Activated naive CD4-positive, alpha-beta T cell treated with Interleukin-2 at 50 U/mL for 16 hours (primary cell): Measurements from ENCODE around the gene CXorf65.
A peak's percentile ranks its signal among the peaks of the same experiment; 100 is the strongest.

ENCODE experiments used
- DNase-seq: peaks from one replicate; pipeline ENCODE4 v3.0.0-alpha.2; 2020

Gene CXorf65

DNA sequence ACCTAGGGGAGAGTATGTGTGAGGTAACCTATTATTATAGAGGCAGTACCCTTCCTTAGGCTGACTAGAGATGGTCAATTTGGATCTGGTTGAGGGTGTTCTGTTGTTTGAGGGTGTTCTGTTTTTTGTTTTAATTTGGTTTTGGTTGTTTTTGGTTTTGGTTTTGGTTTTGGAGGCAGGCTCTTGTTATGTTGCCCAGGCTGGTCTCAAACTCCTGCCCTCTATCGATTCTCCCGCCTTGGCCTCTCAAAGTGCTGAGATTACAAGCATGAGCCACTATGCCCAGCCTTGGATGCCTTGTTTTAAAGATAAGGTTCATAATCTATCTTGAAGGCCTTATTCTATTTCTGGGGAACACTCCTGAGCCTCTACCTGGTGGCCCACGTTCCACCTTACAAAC, 912 bp downstream of the CXorf65 start:
- no peak for DNase-seq

- peak; percentile 45 for DNase-seq
Measured at GRCh38 chrX:71103110-71103983, 3.2 kb downstream of the CXorf65 start.

DNA sequence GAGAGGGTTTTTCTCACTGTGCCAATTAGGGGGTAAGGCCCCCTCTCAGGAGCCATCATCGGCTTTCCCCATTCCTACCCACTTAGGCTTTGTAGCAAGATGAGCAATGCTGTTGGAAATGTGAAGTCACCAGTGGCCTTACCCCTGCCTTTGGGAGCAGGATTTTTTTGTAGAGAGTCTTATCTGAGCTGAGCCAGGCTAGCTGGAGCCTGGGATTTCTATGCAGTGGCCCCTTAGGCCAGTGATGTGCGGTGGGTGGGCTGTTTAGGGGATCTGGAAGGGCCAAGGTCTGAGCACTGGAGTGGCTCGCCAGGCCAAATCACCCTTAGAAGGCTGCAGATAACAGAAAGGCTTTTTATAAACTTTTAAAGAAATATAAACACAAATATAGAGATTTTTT, 4.2 kb downstream of the CXorf65 start:
- no peak for DNase-seq

DNA sequence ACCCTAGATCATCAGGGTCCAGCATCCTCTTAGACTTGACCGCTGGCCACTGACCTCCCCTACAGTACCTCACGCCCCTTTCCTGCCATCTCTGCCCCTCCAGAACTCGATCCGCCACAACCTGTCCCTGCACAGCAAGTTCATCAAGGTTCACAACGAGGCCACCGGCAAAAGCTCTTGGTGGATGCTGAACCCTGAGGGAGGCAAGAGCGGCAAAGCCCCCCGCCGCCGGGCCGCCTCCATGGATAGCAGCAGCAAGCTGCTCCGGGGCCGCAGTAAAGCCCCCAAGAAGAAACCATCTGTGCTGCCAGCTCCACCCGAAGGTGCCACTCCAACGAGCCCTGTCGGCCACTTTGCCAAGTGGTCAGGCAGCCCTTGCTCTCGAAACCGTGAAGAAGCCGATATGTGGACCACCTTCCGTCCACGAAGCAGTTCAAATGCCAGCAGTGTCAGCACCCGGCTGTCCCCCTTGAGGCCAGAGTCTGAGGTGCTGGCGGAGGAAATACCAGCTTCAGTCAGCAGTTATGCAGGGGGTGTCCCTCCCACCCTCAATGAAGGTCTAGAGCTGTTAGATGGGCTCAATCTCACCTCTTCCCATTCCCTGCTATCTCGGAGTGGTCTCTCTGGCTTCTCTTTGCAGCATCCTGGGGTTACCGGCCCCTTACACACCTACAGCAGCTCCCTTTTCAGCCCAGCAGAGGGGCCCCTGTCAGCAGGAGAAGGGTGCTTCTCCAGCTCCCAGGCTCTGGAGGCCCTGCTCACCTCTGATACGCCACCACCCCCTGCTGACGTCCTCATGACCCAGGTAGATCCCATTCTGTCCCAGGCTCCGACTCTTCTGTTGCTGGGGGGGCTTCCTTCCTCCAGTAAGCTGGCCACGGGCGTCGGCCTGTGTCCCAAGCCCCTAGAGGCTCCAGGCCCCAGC, 5.7 kb downstream of the CXorf65 start:
- DNase-seq: no peak

DNA sequence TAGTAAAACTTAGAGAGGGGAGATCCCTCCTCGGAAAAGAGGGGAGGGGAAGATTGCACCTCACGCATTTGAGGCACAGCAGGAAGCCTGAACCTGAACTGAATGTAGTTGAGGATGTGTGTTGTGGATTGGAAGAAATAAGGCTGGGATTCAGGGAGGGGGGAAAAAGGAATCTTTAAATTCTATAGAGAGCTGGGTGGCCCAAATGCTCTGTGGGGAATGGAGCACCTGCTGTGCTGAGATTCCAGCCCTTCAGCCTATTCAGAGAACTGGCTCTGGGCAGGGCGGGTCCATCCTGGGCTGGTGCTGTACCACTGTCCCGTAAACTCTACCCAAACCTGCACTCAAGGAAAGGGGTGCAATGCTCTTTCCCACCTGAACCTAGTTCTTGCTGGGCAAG, 6.8 kb downstream of the CXorf65 start:
- DNase-seq: no peak

DNA sequence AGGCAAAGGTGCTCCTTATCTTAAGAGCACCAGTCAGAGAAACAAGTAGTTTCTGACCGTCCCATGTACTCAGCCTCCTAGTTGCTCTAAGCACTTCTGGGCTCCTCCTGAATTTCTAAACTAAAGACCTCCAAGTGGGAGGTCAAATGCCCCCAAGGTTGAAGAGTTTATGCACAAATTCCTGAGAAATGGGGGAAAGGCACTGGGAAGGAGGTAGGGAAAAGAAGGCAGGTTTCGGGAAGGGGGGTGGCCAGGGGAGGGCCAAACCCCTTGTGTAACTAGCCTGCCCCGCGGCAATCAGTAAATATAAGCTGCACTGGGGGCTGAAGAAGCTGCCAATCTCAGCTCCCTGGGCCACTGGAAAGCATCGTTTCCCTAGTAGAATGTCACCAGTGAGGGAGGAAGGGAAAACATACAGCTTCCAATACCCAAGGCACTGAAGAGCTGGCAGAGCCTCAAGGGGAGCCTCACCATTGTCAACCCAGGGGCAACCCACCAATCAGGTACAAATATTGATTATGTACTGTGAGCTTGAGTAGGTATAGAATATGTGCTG, 7.5 kb downstream of the CXorf65 start:
- no peak for DNase-seq

DNA sequence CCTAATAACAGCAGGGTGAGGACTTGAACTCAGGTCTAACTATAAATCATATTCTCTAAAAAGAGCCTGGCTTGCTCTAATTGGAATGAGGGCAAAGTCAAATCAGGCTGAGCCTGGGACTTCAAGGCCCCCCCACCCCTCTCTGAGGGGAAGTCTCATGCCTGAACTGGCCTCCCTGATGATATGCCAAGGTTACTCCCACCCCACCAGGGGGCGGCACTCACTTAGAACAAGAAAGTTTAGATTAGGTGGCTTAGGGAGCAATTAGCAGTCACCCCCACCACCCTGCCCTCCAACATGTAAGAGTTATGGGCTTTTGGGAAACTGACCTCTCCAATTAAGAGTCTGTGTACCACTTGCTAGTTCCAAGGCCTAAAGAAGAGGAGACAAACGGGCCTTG, 8.2 kb downstream of the CXorf65 start:
- DNase-seq: peak; percentile 77

- no peak for DNase-seq
Measured at GRCh38 chrX:71096760-71097032, 9.8 kb downstream of the CXorf65 start.

DNA sequence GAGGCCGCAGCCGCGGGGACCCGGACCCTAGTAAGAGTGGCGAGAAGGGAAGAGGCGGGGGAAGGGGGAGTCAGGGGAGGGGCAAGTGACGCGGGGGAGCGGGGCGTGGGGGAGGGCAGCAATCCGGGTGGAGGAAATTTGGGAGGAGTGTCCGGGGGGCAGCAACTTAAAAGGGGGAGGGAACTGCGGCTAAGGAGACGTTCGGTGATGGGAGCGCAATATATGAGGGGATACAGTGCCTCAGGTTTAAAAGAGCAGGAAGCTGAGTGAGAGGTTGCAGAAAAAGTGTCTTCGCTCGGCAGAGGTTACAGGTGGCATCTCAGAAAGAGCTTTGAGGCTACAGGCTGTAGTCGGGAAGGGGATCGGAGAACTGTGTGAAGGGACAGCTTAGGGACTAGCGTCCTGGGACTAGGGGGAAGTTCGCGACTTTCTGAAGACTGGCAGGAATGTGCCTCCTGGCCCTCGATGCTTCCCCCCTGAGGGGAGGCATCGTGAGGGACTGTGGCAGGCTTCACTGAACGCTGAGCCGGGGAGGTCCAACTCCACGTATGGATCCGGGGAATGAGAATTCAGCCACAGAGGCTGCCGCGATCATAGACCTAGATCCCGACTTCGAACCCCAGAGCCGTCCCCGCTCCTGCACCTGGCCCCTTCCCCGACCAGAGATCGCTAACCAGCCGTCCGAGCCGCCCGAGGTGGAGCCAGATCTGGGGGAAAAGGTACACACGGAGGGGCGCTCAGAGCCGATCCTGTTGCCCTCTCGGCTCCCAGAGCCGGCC, 10.4 kb downstream of the CXorf65 start:
- DNase-seq: no peak

DNA sequence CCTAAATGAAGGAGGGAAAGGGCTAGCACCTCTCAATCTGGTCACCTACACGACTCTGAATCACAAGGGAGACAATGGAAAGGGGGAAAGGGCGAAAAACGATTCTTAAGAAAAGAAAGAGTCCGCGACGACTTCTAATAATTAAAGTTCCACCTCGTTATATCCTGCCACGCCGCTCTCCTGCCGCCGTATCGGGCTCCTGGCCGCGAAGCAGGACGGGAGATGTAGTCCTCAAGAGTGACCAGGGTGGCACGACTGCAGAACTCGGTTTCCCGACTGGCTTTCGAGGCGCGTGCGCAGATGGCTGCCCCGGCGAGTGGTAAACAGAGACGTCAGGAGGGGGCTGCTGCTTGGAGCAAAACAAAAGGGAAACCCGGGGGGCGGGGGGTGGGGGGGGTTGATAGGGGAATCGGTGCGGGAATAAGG, 11.0 kb downstream of the CXorf65 start, which contains the start of gene FOXO4:
TSS of gene FOXO4 (plus strand) at position 297 of the 426 bp plus-strand sequence. CDS start 678 bp downstream, outside the sequence.
- peak; percentile 88 for DNase-seq

DNA sequence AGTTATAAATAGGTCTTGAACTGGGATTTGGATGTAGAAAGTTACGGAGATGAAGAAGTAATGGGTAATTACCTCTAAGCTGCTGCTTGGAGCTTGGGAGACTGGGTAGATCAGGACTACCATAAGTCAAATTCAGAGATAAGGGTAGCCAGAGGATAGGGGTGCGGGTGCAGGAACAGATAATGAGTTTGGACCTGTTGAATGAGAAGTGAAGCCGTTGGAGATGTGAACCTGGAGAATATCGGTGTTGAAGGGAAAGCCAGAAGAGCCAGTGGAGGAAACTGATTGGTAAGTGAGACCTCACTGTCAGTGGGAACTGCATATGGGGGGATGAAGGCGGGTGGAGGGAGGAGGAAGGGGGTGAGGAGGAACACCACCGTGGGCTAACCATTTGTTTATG, 11.5 kb downstream of the CXorf65 start:
- DNase-seq: no peak

GRCh38 chrX:71091263-71091662, 15.3 kb downstream of the CXorf65 start:
- DNase-seq: no peak

DNA sequence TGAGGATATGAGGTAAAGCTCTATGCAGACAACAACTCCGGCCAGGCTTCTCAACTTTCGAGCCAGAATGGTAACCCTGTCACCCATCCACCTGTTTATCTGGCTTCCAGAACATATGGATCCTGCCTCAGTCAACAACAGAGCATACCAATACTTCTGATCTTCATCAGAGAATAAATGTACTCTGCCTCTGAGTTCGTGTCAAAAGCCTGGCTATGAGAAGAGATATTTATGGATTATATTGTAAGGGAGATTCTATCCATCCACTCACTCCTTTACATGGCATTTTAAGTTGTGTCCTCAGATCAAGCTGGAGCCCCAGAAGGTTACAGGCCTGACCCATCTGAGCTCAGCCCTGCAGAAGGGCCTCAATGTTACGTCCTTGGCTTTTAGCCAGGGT, 20.6 kb downstream of the CXorf65 start:
- no peak for DNase-seq

DNA sequence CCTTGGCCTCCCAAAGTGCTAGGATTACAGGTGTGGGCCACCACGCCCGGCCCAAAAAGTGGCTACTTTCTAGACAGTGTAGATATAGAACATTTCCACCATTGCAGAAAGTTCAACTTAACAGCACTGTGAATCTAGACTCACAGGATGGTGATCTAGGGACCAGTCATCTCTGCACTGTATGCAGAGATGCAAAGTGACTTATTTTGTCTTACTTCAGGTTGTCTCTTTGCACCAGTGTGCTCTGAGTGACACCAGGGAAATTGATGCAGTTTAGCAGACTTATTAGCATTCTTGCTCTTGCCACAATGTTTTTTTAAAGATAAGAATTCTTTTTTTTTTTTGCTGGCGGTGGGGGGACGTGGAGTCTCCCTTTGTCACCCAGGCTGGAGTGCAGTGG, 23.7 kb downstream of the CXorf65 start:
- no peak for DNase-seq

DNA sequence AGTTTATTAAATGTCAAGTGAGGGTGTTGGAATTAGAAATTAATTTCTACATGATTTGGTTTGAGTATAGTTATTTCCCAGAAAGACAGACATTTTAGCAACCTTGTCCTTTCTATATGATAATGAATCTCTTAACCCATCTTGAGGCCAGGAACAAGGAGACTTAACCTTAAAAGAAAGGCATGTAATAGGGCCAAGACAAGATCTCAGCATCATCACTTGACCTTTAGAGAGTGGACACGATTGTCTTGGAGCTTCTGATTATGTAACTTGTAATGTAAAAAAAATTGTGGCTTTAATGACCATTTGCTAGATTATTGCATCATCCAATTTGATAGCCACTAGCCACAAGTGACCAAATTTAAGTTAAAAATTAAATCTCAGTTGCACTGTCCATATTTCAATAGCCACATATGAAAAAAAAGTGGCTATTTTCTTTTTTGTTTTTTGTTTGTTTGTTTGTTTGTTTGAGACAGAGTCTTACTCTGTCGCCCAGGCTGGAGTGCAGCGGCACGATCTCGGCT, 24.4 kb downstream of the CXorf65 start:
- no peak for DNase-seq

- no peak for DNase-seq
Measured at GRCh38 chrX:71081330-71082123, 25.0 kb downstream of the CXorf65 start.

- DNase-seq: no peak
Measured at GRCh38 chrX:71070531-71070930, 36.0 kb downstream of the CXorf65 start.

- DNase-seq: peak; percentile 88
Measured at GRCh38 chrX:71068044-71068918, 38.3 kb downstream of the CXorf65 start, which contains the start of gene SNX12. SNX12 (minus strand) TSS chrX:71068334; CDS start chrX:71068306, 28 bp downstream.

DNA sequence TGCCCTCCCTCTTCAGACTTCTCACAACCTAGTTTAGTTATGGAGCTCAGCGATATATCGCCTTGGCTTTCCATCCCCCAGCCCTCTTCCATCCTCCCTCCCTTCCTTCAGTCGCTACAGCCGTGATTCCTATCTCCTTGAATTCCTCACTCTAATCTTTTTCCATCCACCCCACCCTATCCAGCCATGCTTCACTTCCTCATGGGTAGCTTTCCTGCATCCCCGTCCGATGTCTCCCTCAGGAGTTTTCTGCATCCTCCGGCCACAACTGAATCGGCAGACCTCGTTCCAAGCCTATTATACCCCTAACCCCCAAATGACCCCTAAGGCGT, 38.9 kb downstream of the CXorf65 start:
- DNase-seq: no peak

GRCh38 chrX:71067089-71067488, 39.5 kb downstream of the CXorf65 start:
- DNase-seq: peak; percentile 2

DNA sequence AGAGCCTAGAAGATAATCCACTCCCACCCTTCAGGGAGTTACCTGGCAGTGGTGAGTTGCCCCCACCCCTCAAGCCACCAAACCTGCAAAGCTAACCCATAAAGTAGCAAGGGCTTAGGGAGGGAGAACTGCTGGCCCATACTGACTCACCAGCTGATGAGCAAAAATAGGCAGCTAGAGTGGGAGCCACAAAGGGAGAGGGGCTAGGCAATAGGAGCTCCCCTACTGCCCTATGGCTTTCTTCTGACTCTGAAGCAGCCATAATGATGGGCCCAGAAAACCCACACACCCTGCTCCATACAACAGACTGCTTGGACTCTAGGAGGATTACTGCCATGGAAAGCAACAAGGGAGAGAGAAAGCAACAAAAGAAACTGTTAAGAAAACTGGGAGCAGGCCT, 46.4 kb downstream of the CXorf65 start:
- DNase-seq: no peak
